KBM-7 (cell line): ENCODE data around the gene POLE3.

Source experiments
- DNase-seq: peaks from one replicate; pipeline ENCODE4 v3.0.0-alpha.2; 2015
- in situ Hi-C: fragments of 300-500 bp; cut with MboI; formaldehyde crosslinking; loops from 2 replicates; pipeline ENCODE4 v1.14.3; 2020; ENCODE audit warnings: low sequenced_read_pairs, low pct_unique_long_range_greater_than_20kb, mixed read lengths

Gene POLE3

DNA sequence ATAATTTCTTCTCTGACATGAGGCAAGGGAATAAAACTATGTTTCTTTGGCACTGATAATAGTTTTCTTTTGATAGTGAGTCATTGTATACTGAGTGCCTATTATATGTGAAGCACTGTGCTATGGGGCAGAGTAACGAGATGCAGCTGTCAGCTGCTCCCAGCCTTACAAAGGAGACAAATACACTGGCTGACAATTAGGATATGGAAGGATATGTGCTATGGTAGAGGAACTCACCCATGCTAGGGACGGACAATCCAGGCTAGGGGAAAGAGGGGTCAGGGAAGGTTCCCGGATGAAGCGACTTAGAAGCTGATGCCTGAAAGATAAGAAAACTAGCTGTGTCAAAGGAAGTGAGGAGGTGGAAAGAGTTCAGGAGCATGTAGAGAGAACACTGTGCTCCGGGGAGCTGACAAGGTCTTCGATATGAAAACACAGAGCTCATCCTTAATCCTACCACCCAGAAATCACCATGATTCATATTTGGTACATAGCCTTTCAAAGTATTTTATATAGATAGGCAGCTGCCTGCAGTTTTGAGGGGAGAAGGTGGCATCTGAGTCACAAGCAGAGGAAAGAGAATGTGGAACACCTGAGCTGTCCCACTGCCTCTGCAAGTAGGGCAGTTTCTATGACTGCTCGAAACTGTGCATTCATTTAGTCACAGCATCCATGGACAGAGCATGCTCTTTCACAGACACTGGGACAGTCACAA is 49.0 kb downstream of the POLE3 start:
- DNase-seq: no peak
- in situ Hi-C loops: no loop called here

DNA sequence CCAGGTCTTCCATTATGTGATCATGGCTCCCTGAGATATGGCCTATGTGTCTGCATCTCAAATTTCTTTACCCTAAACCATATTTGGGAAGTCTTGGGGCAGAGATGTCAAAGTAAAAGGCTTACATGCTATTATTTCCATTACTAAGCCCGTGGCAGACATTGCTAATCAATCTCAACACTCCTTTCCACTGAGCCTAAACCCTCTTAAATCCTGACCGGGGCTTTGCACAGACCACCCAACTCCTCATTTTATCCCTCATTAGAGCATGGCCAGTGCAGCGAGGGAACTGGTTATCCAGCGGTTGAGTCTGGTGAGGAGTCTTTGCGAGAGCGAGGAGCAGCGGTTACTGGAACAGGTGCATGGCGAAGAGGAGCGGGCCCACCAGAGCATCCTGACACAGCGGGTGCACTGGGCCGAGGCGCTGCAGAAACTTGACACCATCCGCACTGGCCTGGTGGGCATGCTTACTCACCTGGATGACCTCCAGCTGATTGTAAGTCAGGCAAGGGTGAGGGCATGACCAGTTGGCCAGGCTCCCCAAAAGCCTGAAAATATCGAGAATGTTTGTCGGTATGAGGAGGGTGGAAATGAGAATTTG is 50.1 kb downstream of the POLE3 start:
- no peak for DNase-seq
- in situ Hi-C loops: no loop called here

DNA sequence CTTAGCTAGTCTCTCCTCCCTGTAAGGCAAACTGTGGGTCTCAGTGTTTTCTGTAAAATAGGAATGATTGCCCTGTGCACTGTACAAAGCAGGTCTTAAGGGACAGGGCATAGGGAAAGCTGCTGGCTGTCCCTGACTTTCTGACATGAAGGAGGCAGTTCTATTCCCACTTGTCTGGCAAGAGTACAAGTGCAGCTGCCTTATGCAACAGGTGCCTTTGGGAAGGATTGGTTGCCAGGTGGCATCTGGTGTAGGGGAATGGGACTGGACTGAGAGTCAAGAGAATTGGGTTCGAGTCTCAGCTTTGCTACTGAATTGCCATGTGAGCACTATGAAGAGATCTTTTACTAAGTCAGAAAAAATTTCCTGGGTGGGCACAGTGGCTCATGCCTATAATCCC is 51.1 kb downstream of the POLE3 start:
- in situ Hi-C loops: no loop called here
- DNase-seq: no peak
